Measurements from ENCODE around the gene NCBP2. TPM values are rescaled to one million over a fixed set of nuclear protein-coding genes. Genes with fewer than 3 reads are reported as not detected.

The NCBP2 gene
- total RNA-seq, 6 experiments from 2014 or later, result 12.9 to 24.6 (median 19.1) TPM

- H3K36me3 ChIP-seq, result no peaks in the 10 kb centered on the region
- TF ChIP-seq CTCF (IDR thresholded peaks at IDR 0.05) (no peak), POLR2A (IDR thresholded peaks at IDR 0.05) (no peak)
- no peaks in the 10 kb centered on the region for H3K9me3 ChIP-seq
- H3K27ac ChIP-seq, result no peak overlapping the region
- no peak overlapping the region for H3K4me3 ChIP-seq
- intact Hi-C loops (cut with DNase I), result loop anchor here in 1 of 2 donors (10.0 kb wide), 1 partner anchor 85 kb away; the partner anchor contains the start of gene SENP5
- ATAC-seq (no peak), DNase-seq (no peak)
- H3K27me3 ChIP-seq, result no peaks in the 10 kb centered on the region
- WGBS (ENCODE audit: insufficient coverage, low coverage, low lambda C conversion rate, missing lambda C conversion rate), result 98% methylated on average over 4 of the region's 6 CpGs
- H3K4me1 ChIP-seq, result no peaks in the 10 kb centered on the region
Measured at GRCh38 chr3:196949750-196950149, 7.4 kb upstream of the NCBP2 start.

DNA sequence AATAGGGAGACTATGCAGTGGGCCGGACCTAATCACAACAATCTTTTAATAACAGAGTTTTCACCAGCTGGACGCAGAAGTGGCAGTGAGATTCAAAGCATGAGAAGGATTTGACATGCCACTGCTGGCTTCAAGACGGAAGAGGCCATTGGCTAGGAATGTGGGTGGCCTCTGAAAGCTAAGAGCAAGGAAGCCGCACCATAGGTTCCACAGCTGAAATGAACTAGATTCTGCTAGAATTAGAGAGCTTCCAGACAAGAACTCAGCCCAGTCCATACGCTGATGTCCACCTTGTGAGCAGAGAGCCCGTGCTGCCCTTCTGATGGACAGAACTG, 6.9 kb upstream of the NCBP2 start:
- TF ChIP-seq POLR2A (IDR thresholded peaks at IDR 0.05) (no peak), CTCF (IDR thresholded peaks at IDR 0.05) (no peak)
- 87% methylated on average over 6 of the region's 6 CpGs for WGBS (ENCODE audit: insufficient coverage, low coverage, low lambda C conversion rate, missing lambda C conversion rate)
- no peak overlapping the region for H3K27ac ChIP-seq
- no peaks in the 10 kb centered on the region for H3K27me3 ChIP-seq
- DNase-seq (no peak), ATAC-seq (no peak)
- no peaks in the 10 kb centered on the region for H3K4me1 ChIP-seq
- no peak overlapping the region for H3K4me3 ChIP-seq
- intact Hi-C loops (cut with DNase I), result loop anchor here in 1 of 2 donors (10.0 kb wide), 1 partner anchor 84 kb away; the partner anchor contains the start of gene SENP5
- no peaks in the 10 kb centered on the region for H3K36me3 ChIP-seq
- H3K9me3 ChIP-seq, result no peaks in the 10 kb centered on the region

DNA sequence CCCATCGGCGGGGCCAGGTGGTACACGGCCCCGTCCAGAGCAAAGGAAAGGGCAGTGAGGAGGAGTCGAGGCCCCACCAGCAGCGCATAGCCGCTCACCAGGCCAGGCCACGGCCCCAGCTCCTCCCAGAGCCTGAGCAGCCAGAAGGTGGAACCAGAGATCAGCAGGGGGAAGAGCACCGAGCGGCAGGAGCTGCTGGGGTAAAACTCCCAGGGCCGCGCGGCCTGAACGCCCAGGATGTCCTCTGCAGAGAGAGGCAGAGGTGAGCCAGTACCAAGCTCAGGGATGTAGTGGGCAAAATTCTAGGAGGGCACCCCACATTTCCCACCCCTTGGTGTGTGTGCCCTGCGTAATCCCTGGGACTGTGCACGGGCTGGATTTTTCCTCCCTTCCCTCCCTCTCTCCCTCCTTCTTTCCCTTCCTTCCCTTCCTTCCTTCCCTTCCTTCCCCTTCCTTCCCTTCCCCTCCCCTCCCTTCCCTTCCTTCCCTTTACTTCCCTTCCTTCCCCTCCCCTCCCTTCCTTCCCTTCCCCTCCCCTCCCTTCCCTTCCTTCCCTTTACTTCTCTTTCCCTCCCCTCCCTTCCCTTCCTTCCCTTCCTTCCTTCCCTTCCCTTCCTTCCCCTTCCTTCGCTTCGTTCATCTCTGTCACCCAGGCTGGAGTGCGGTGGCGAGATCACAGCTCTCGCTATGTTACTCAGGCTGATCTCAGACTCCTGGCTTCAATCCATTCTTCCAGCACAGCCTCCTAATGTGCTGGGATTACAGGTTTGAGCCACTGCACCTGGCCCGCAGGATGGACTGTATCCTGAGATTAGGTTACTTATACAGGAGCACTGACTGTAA, 6.3 kb upstream of the NCBP2 start:
- TF ChIP-seq POLR2A (IDR thresholded peaks at IDR 0.05) (no peak), CTCF (IDR thresholded peaks at IDR 0.05) (no peak)
- Histone ChIP-seq H3K27me3 (no peaks in the 10 kb centered on the region), H3K27ac (no peak overlapping the region), H3K4me3 (no peak overlapping the region), H3K4me1 (peaks cover 0 to 2% (median under 1%) of the 10 kb centered on the region in 4 donors), H3K9me3 (no peaks in the 10 kb centered on the region), H3K36me3 (no peaks in the 10 kb centered on the region)
- intact Hi-C loops (cut with DNase I), result loop anchor here in 1 of 2 donors (10.0 kb wide), 1 partner anchor 84 kb away; the partner anchor contains the start of gene SENP5
- no peak for DNase-seq
- WGBS (ENCODE audit: insufficient coverage, low coverage, low lambda C conversion rate, missing lambda C conversion rate), result 62% methylated on average over 12 of the region's 22 CpGs
- peak; percentile 13 to 42 (median 26) for ATAC-seq

- 40% methylated on average over 1 of the region's 28 CpGs for whole genome bisulfite sequencing (ENCODE audit: insufficient coverage, low coverage, low lambda C conversion rate, missing lambda C conversion rate)
- DNase-seq (no peak), ATAC-seq (no peak)
- Histone ChIP-seq H3K27me3 (no peaks in the 10 kb centered on the region), H3K4me1 (peaks cover 0 to 8% (median 2%) of the 10 kb centered on the region in 4 donors), H3K27ac (no peak overlapping the region), H3K9me3 (no peaks in the 10 kb centered on the region), H3K36me3 (no peaks in the 10 kb centered on the region), H3K4me3 (no peak overlapping the region)
- TF ChIP-seq CTCF (IDR thresholded peaks at IDR 0.05) (no peak), POLR2A (IDR thresholded peaks at IDR 0.05) (no peak)
- intact Hi-C loops (cut with DNase I), result loop anchor here in 1 of 2 donors (10.0 kb wide), 1 partner anchor 83 kb away; the partner anchor contains the start of gene SENP5
Measured at GRCh38 chr3:196947860-196948441, 5.6 kb upstream of the NCBP2 start.

Data from right lobe of liver (tissue), 6 donors.